ENCODE measurements around the gene GZMA. TPM values are rescaled to one million over a fixed set of nuclear protein-coding genes. Genes with fewer than 3 reads are reported as not detected.

The GZMA gene
- polyA plus RNA-seq, 1 experiment: not detected

GRCh38 chr5:55110217-55110616 lies 7.8 kb downstream of the GZMA start:
- Histone ChIP-seq H3K36me3 (ENCODE audit: control insufficient read depth, insufficient read depth, low read length) (no peaks in the 10 kb centered on the region), H3K27me3 (ENCODE audit: control insufficient read depth, insufficient read depth, low read length) (peaks cover 3% of the 10 kb centered on the region; the same call in 1 of the 2 replicates), H3K4me3 (ENCODE audit: low read depth, low read length) (no peak overlapping the region)
- TF ChIP-seq CTCF (IDR thresholded peaks at IDR 0.05; ENCODE audit: insufficient read depth, low read depth, low read length): no peak
- CTCF ChIA-PET: no interaction called here
- no peak for DNase-seq (ENCODE audit: low read depth)
- POLR2A ChIA-PET: no interaction called here

GRCh38 chr5:55113327-55113726 lies 10.9 kb downstream of the GZMA start:
- Histone ChIP-seq H3K27me3 (ENCODE audit: control insufficient read depth, insufficient read depth, low read length) (0 out of 2 replicates have a peak, but pooled peaks cover 3% of the 10 kb centered on the region), H3K36me3 (ENCODE audit: control insufficient read depth, insufficient read depth, low read length) (no peaks in the 10 kb centered on the region), H3K4me3 (ENCODE audit: low read depth, low read length) (no peak overlapping the region)
- TF ChIP-seq CTCF (IDR thresholded peaks at IDR 0.05; ENCODE audit: insufficient read depth, low read depth, low read length): no peak
- ChIA-PET POLR2A (no interaction called here), CTCF (interaction anchor here (0.7 kb wide), 1 partner anchor 169 kb away, joined by 4 read pairs; no protein-coding TSS in a partner anchor)
- no peak for DNase-seq (ENCODE audit: low read depth)

GRCh38 chr5:55114061-55114460 lies 11.6 kb downstream of the GZMA start:
- Histone ChIP-seq H3K4me3 (ENCODE audit: low read depth, low read length) (no peak overlapping the region), H3K36me3 (ENCODE audit: control insufficient read depth, insufficient read depth, low read length) (no peaks in the 10 kb centered on the region), H3K27me3 (ENCODE audit: control insufficient read depth, insufficient read depth, low read length) (0 out of 2 replicates have a peak, but pooled peaks cover 3% of the 10 kb centered on the region)
- TF ChIP-seq CTCF (IDR thresholded peaks at IDR 0.05; ENCODE audit: insufficient read depth, low read depth, low read length): no peak
- ChIA-PET POLR2A (no interaction called here), CTCF (interaction anchor here (0.7 kb wide), 1 partner anchor 169 kb away, joined by 4 read pairs; no protein-coding TSS in a partner anchor)
- DNase-seq (ENCODE audit: low read depth): no peak

GRCh38 chr5:55123365-55123764 lies 20.9 kb downstream of the GZMA start:
- CTCF ChIA-PET: no interaction called here
- H3K27me3 ChIP-seq (ENCODE audit: control insufficient read depth, insufficient read depth, low read length): peaks cover 5% of the 10 kb centered on the region; the same call in 1 of the 2 replicates
- DNase-seq (ENCODE audit: low read depth): no peak

More at GRCh38 chr5:55123365-55123764, 20.9 kb downstream of the GZMA start:
- POLR2A ChIA-PET: no interaction called here
- no peak for TF ChIP-seq CTCF (IDR thresholded peaks at IDR 0.05; ENCODE audit: insufficient read depth, low read depth, low read length)
- H3K36me3 ChIP-seq (ENCODE audit: control insufficient read depth, insufficient read depth, low read length): no peaks in the 10 kb centered on the region
- H3K4me3 ChIP-seq (ENCODE audit: low read depth, low read length): no peak overlapping the region
